HG02759 (cell line): ENCODE results near the gene IGSF10.

ENCODE experiments used
- ATAC-seq: cut with Tn5 transposase; IDR thresholded peaks from one replicate; pipeline ENCODE4 v1.9.1; 2021; ENCODE audit warnings: mild to moderate bottlenecking, moderate library complexity; ENCODE audit not compliant: unreplicated experiment

The IGSF10 gene

DNA sequence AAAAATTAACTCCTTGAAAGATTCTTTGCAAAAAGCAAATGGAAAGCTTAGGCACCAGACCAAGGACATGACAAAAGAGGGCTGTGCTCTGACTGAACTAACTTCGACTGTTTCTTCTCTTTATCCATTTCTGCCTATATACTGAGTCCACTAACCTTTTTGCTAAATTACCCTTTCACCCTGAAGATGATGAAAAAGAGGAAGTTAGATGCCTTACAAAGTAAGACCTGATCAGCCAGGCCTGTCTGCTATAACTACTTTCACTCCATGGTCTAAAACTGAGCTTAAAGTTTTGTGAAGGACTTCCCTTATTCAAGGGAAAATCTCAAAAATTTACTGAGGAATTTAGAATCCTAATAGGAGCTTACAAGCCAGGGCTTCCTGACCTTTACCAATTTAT, 6.2 kb upstream of the IGSF10 start:
- no peak for ATAC-seq

- ATAC-seq = no peak
These were observed 2.1 kb upstream of the IGSF10 start for GRCh38 chr3:151462991-151463390.

- ATAC-seq = no peak
These were observed 1.5 kb upstream of the IGSF10 start for GRCh38 chr3:151462278-151462780.

GRCh38 chr3:151460228-151460627, 633 bp downstream of the IGSF10 start:
- no peak for ATAC-seq

GRCh38 chr3:151459358-151459757, 1.5 kb downstream of the IGSF10 start:
- ATAC-seq = no peak

- ATAC-seq = no peak
These were observed 4.8 kb downstream of the IGSF10 start for GRCh38 chr3:151456065-151456464.

- no peak for ATAC-seq
These were observed 8.0 kb downstream of the IGSF10 start for GRCh38 chr3:151452841-151453240.

DNA sequence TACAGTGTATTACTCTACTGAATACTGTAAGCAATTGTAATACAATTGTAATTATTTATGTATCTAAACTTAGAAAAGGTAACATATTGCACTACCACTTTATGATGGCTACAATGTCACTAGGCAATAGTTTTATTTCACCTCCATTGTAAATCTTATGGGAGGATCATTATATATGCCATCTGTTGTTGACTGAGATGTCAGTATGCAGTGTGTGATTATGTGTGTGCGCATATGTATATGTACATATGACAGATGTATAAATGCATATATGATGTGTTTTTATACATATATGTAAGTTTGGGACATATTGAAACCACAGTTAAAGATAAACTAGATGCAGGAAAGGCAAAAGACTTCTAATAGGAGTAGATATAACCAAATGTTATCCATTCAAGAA, 8.5 kb downstream of the IGSF10 start:
- ATAC-seq = no peak

GRCh38 chr3:151446002-151446340, 14.9 kb downstream of the IGSF10 start:
- no peak for ATAC-seq

GRCh38 chr3:151445273-151446001, 15.4 kb downstream of the IGSF10 start:
- no peak for ATAC-seq

GRCh38 chr3:151443583-151443982, 17.3 kb downstream of the IGSF10 start:
- no peak for ATAC-seq

DNA sequence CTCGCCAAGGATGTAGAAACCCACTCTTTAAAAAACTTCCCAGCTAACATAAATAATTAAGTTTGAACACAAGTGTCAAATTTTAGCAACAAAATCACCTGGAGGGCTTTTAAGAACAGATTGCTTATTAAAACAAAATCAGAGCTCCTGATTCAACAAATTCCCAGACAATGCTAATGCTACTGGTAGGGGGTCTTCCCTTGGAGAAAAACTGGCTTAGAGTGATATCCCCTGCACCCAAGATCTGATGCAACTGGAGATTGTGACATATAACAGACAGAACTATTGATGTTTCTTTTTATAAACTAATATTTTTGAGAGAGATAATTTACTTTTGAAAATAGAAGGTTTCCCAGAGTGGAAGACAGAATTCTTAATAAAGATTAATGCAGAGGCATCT, 19.9 kb downstream of the IGSF10 start:
- no peak for ATAC-seq

- peak; percentile 81 for ATAC-seq
These were observed 21.2 kb downstream of the IGSF10 start for GRCh38 chr3:151439652-151440125.

DNA sequence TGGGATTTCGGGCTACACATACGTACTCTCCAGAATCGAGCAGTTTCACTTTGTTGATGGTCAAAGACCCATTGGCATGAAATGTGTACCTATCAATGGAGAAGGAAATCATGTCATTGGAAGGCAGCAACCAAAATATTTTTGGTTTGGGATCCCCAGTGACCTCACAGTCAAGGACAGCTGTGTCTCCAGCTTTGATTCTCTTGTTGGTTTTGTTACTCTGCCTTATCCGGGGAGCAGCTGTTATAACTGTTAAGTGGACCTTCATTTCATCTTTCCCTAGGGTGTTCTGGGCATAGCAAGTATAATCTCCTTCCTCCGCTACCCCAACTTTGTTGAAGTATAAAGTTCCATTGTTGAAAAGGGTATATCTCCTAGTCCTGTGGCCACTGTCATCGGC, 23.0 kb downstream of the IGSF10 start:
- ATAC-seq = no peak

- ATAC-seq = no peak
These were observed 24.0 kb downstream of the IGSF10 start for GRCh38 chr3:151436675-151437446.

GRCh38 chr3:151434151-151434890, 26.5 kb downstream of the IGSF10 start:
- ATAC-seq = peak; percentile 43

DNA sequence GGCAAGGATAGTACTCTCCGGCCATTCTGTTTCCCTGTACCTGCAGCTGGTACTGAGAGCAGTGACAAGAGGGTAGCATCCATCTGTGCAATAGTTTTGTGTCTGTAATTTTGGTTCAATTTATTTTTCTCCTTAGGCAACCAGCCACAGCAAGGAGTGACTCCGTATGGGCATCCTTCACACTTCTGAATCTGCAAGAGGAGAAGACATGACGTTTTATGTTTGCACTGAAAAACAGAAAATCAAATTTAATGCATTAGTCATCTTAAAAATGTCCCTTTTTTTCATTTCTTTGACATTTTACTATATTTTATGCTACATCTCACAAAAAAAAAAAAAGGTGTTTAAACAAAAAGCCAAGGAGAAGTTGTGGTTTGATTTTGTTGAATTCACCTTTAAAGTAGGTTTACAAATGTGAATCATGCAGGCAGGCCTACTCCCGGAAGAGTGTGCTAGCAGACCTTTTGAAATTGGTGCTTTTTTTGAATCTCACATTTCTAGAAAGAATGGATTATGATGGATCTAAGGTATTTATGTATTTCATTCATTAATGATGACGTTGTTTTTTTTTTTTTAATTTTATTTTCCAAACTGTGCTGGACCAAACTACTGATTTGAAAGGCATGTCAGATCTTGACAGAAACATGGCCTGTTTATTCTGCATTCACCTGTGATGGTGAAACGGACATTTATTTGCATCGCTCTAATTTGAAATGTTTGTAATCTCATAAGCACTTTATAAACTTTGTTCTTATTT, 28.1 kb downstream of the IGSF10 start:
- no peak for ATAC-seq

- peak; percentile 38 for ATAC-seq
These were observed 28.9 kb downstream of the IGSF10 start for GRCh38 chr3:151431940-151432339.

GRCh38 chr3:151430821-151431484, 29.9 kb downstream of the IGSF10 start:
- peak; percentile 42 for ATAC-seq

DNA sequence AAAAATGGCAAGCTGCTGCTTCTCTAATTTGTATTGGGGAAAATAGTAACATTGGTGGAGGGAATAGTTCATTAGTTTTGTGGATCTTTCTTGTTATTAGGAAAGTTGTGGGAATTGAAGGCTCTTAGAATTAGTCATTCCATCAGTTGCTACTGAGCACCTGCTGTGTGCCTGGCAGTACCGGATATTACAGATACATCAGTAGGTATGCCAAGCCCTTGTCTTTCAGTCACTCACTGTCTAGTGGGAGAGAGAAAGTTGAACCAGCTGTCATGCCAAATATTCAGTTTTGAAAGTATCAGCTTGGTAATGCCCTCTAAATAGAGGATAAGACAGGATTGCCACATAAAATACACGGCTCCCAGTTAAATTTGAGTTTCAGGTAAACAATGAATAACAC, 32.5 kb downstream of the IGSF10 start:
- ATAC-seq = no peak
